Hepatic stellate cell (primary cell): Measurements from ENCODE around the gene TMEM44.
A peak's percentile ranks its signal among the peaks of the same experiment; 100 is the strongest.

ENCODE experiments used
- DNase-seq: peaks from one replicate; pipeline ENCODE4 v3.0.0; 2011; ENCODE audit warnings: low spot score

The TMEM44 gene

GRCh38 chr3:194633349-194634004 lies at the start of gene TMEM44:
Gene TMEM44 (minus strand): TSS chr3:194633419. CDS start chr3:194633215, 204 bp downstream.
- DNase-seq, result peak; percentile 85

DNA sequence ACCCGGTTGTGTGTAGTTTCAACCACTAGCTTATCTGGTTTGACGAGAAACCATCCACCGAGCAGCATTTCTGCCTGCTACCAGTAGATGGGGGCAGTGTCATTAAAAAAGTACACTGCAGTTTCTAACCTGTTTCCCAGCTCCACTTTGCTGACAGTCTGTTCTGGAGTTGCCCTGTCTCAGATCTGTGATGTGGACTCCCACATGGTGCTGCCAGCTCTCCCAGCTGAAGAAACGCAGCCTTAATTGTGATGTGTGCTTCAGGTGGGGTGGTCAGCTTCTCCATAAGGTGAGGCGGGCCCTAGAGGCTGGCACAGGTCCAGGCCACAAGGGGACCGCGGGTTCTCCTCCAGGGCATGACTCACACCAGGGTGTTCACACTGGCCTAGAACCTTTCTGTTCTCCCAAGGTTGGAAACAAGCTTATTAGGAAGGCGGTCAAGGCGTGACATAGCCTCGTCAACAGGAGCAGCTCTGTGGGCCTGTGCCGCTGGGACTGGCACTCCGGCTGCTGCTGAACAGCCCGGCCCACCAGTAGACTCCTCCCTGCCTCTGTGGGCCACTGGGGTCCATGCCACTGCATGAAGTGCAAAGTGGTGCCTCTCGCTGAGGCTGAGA lies 49.6 kb upstream of the TMEM44 start:
- peak; percentile 87 for DNase-seq

GRCh38 chr3:194682189-194682693 lies 49.0 kb upstream of the TMEM44 start:
- DNase-seq, result no peak

DNA sequence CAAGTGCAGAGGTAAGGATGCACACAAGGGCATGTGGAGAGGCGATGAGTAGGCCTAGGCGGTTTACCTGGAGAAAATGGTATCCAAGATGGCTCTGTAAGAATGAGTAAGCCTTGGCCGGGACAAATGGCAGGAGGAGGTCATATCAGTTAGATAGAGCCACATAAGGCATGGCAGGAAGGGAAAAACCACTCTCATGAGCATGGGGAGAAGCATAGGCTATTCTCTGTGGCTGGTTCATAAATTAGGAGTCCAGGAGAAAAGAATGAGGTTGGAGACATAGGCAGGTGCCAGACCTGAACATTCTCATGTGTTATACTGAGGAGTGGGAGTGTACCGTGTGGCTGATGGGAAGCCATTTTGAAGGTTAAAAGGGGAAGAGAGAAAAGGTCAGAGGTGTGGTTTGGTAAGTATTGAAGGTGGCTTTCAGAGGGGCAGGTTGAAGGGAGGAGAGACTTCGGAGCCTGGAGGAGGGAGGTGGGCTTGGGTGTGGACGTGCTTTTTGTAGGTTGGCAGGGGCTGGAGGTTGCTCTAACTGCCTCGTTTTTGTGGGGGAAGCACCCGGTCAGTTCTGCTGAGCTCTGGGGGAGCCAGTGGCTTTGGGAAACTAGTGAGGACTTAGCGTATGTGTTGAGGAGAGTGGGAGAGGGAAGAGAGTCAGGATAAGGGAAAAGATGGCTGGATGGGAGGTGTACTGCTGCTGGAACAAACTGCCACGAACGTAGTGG lies 47.8 kb upstream of the TMEM44 start:
- DNase-seq, result no peak

DNA sequence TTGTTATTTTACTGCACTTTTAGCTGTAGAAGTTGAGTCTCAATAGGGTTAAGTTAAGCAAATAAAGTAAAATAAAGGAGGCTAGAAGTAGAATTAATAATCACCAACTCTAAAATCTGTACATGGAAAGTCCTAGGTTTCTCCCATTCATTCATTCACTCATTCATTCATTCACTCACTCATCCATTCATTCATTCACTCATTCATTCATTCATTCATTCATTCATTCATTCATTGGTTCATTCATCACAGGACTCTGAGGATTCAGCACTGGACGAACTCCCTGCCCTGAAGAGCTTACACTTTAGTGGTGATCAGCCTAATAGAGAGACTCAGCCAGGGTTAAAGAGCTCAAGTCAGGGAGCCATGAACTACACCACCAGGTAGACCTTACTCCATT lies 43.3 kb upstream of the TMEM44 start:
- no peak for DNase-seq

GRCh38 chr3:194675680-194676079 lies 42.5 kb upstream of the TMEM44 start:
- DNase-seq, result no peak

DNA sequence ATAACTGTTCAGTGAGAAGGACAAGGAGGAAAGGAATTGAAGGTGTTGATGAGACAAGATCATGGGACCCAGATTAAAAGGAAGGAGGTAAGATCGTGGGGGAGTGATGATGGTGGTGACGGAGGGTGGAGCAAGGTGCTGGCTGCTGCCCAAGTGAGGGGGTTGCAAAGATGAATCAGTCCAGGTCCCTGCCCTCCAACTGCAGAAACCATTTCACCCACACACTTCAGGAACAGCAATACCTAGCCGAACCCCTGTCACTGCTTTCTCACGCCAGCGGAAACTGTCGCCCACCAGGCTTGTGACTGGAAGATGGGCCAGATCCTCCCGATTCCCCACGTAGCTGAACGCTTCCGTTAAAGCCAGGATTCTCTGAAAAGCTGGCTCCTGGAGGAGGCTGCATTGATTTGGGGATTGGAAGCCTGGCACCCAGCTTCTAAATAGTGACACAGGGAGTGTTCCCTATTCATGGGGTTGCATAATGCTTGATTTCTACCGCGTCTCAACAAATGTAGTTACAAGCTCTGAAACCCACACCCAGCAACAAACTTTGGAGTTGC lies 41.9 kb upstream of the TMEM44 start:
- no peak for DNase-seq

DNA sequence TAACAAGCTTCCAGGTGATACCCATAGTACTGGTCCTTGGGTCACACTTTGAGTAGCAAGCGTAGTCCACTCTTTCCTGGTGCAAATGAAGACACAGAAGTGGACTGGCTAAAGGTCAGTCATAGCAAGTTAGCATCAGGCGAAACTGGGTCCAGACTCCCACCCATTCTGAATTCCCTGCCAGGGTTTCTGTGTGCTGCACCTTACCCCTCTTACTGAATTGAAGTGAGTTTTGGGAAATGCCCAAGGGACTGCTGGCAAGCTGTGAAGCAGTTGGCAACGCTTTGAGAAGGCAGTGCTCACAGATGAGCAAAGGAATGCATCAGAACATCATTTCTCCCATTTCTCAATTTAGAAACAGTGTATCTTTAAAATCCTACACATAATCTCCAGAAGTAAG lies 40.5 kb upstream of the TMEM44 start:
- DNase-seq, result no peak

DNA sequence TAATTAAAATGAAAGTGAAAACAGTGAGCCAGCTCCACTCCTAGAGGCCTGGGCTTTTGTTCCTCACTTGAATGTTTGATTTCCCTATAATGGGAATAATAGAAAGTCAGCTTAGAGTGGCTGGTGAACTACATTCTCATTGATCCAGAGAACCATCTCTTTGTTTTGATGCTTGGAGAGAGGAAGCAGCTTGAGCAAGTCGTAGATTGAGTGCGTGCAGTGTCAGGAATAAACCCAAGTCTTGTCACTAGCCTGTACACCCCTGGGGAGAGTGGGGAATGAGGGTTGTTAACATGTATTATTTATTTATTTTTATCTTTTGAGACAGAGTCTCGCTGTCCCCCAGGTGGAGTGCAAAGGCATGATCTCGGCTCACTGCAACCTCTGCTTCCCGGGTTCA lies 39.7 kb upstream of the TMEM44 start:
- DNase-seq, result no peak

GRCh38 chr3:194671900-194672808 lies 38.9 kb upstream of the TMEM44 start, which contains the start of gene LSG1:
Gene LSG1 (minus strand): TSS chr3:194672191. CDS start chr3:194672162, 29 bp downstream.
- peak; percentile 88 for DNase-seq

- peak; percentile 44 for DNase-seq
These were observed 38.3 kb upstream of the TMEM44 start for GRCh38 chr3:194671511-194671899.

- DNase-seq, result no peak
These were observed 34.1 kb upstream of the TMEM44 start for GRCh38 chr3:194667363-194667762.

GRCh38 chr3:194664857-194665256 lies 31.6 kb upstream of the TMEM44 start:
- DNase-seq, result no peak

DNA sequence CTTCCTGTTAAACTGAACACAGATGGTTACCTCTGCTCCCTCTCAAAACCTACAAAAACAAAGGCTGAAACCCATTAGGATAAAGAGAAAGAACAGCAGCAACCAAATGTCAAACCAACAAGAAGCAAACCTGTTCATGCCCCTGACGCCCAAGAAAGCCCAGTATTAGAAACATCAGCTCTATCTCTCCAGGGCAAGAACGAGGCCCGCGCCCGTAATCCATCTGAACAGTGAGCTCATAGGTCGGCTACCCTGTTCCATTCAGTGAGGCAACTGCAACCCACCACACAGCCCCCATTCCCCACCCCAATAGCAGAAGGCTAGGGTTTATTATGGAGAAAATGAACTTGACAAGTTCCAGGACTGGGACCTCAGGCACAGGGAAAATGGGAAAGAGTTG lies 28.7 kb upstream of the TMEM44 start:
- DNase-seq, result no peak

DNA sequence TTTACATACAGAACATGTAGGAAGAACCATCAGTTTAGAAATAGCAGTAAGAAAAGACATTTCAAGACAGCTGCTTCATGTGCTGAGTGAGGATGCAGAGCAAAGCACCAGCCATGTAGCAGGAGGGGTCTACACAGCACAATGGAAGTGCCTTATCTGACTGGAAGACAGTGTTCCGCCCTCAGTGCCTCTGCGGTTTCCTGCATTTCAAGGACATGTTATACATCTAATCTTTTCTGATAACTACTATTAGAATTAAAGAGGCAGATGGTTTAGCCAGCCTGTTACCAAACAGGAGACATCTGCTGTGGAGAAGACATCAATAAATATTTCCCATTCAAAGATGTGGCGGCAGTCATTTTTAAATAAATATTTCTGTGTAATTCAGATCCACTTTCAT lies 28.2 kb upstream of the TMEM44 start:
- no peak for DNase-seq

DNA sequence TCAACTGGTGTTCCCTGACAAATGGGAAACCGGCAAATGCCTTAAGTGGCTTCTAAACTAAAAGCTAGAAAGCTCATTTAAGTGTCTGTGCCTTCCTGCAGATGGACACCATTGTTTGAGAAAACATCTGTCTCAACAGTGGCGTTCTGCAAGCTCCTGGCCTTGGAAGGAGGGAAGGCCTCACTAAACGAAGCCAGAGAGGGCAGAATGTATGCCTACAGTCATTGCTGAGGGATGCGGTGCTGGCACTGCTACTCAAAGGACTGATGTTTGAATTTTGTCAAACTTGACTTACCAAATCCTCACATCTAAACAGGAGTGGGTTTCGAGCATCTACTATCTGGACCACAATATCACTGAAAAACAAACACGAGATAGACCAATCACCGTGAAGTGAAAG lies 26.6 kb upstream of the TMEM44 start:
- DNase-seq, result no peak

DNA sequence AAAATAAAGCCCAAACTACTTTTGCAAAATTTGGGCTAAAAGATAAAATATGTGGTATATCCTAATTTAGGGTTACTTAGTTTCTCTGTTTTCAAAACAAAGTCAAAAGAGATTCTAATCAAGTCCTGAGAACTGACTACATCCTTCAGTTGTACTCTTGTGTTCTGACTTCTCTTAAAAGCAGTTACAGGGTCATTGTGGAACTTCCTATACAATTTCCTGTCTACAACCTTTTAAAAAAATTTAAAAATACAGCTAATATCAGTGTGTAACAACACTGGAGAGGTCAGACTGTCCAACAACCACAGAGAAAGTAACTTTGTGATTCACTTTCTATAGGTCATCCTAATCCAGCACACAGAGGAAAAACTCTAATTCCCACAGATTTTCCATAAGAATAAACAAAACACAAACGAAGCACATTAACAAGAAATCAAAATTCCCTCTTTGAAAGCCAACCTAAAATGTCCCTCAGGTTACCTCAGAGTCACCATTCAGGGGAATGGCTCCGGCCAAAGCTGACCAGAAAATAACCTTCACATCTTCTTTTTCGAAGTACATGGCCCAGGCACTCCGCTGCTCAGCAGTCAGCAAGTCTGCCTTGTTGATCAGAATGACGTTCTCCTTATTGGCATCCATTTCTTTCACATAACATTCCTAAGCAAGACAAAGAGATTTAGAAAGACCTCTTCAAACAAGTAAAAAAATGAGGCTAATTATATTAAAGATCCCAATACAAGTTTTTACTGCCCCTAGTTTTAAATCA lies 25.4 kb upstream of the TMEM44 start:
- no peak for DNase-seq

DNA sequence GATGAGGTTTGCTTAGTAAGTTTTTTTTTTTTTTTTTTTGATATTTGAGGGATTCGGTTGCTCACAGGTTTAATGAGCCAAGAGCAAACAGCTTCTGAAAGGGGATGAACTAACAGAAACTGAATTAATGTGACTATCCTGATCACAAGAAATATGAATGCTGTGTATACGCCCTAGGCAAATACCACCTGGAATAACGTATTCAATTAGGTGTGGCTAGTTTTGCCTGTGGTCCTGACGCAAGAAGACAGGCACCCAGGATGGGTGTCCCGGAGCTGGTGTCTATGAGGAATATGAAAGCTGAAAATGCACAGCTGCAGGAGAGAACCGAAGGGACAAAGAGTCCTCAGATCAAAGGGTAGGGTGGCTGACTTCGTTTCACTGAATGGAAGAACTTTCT lies 24.2 kb upstream of the TMEM44 start:
- DNase-seq, result no peak

DNA sequence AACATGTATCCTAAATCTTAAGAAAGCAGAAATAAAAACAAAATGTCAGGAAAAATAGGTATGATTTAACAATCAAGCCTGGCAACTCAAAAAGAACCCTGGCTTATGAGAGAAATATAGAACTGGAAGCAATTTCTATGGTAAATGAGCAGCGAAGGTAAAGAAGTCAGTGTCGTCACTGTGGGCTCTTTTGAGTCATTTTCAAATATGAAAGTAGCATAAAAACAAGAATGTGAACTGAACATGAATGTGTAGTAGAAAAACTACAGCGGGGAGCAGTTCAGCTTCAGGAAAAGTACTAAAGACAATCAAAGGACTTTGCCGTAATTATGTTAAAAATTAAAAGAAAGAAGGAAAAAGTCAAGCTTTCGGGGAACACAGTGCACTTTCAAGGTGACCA lies 21.2 kb upstream of the TMEM44 start:
- DNase-seq, result no peak

DNA sequence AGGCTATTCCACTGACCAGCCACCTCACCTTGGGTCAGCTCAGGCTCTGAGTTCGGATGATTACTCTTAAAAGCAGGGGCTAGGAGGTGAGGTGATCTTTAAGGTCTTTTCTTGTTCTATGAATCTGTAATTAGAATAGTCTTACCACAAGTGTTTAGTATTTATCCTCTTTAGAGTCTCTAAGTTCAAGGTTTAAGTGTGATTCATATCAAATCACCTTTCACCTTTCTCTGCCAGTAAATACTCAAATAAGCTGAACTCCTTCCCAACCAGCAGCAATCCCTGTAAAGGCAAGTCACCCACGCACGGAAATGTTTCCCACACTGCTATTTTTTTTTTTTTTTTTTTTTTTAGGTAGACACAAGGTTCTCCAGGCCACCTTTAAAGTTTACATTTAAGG lies 14.5 kb upstream of the TMEM44 start:
- no peak for DNase-seq

DNA sequence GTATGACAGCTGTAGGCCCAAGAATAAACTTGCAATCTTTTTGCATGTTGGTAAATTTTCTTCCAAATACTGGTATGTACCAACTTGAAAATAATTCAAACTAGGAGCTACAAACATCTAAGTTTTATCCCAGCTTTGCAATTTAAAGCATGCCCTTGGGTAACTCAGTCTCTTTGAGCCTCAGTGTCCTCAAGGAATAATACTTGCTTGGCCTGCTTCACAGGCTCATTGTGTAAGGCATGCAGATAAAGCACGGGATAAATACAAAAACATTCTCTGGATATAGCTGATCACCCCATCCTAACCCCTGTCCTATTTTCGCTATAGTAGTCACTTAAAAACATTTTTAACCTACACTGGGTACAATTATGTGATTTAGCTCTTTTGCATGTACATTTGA lies 9.6 kb upstream of the TMEM44 start:
- no peak for DNase-seq
